ENCODE results near the gene NR5A1. TPM values are rescaled to one million over a fixed set of nuclear protein-coding genes. Genes with fewer than 3 reads are reported as not detected.

Gene NR5A1
- total RNA-seq, 1 experiment from 2014 or later: 0.09 TPM

DNA sequence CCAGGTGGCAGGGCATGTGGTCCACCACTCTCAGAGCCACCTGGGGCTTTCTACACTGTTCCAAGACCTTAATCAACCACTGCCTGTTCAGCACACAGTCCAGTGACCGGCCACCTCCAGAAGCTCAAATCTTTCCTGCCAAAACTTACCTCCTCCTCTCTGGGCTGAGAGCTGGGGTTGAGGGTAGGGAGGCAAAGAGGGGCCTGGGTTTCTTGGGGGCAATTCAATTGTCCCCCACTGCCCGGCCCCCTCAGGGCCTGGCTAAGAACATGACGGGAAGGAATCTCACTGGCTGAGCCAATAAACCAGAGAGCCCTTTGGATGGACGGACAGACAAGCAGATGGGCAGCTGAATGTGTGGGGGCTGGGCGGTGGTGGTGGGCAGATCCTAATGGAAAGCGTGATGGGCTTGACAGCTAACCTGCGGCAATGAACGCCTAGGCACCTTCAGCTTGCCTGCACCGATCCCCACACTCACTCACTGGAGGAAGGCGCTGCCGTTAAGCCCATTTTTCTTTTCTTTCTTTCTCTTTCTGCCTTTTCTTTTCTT, 5.4 kb downstream of the NR5A1 start:
- H3K9me3 ChIP-seq: no peaks in the 10 kb centered on the region
- intact Hi-C loops (cut with micrococcal nuclease; ENCODE audit: unreplicated experiment): no loop called here
- no peak for DNase-seq
- Mint-ChIP-seq H3K9me3 (ENCODE audit: unreplicated experiment) (no peaks in the 10 kb centered on the region), H3K27ac (ENCODE audit: unreplicated experiment) (no peak overlapping the region), H3K36me3 (ENCODE audit: insufficient read depth, unreplicated experiment) (peaks cover 4% of the 10 kb centered on the region), H3K4me3 (ENCODE audit: unreplicated experiment) (no peak overlapping the region), H3K27me3 (ENCODE audit: insufficient read depth, unreplicated experiment) (peaks cover 11% of the 10 kb centered on the region), H3K4me1 (ENCODE audit: low read depth, unreplicated experiment) (peaks cover 8% of the 10 kb centered on the region)
- no peaks in the 10 kb centered on the region; the same call in 1 of the 2 replicates for H3K27me3 ChIP-seq (replicated peaks; ENCODE audit: control insufficient read depth, insufficient read depth, low read length)
- H3K4me3 ChIP-seq (ENCODE audit: low read depth, low read length): no peak overlapping the region
- TF ChIP-seq CTCF (IDR thresholded peaks at IDR 0.05; ENCODE audit: insufficient read depth in 1 of 2, low read depth in 1 of 2, low read length in 1 of 2, severe bottlenecking in 1 of 2, unreplicated experiment in 1 of 2): no peak
- H3K4me1 ChIP-seq: no peaks in the 10 kb centered on the region
- no peaks in the 10 kb centered on the region for H3K36me3 ChIP-seq (ENCODE audit: control insufficient read depth, insufficient read depth, low read length)
- BruUV-seq (replicated peaks): no TSS peak
- CTCF ChIA-PET: interaction anchor here (0.9 kb wide), 1 partner anchor 35 kb away, joined by 3 read pairs; no protein-coding TSS in a partner anchor
- POLR2A ChIA-PET: no interaction called here

GRCh38 chr9:124500796-124501611, 6.2 kb downstream of the NR5A1 start:
- peaks cover 8% of the 10 kb centered on the region for H3K4me1 Mint-ChIP-seq (ENCODE audit: low read depth, unreplicated experiment)
- no peaks in the 10 kb centered on the region for H3K36me3 ChIP-seq (ENCODE audit: control insufficient read depth, insufficient read depth, low read length)
- no peaks in the 10 kb centered on the region; the same call in 1 of the 2 replicates for H3K27me3 ChIP-seq (replicated peaks; ENCODE audit: control insufficient read depth, insufficient read depth, low read length)
- no peak for DNase-seq
- TF ChIP-seq CTCF (IDR thresholded peaks at IDR 0.05; ENCODE audit: insufficient read depth in 1 of 2, low read depth in 1 of 2, low read length in 1 of 2, severe bottlenecking in 1 of 2, unreplicated experiment in 1 of 2): no peak
- ChIA-PET POLR2A (no interaction called here), CTCF (no interaction called here)
- intact Hi-C loops (cut with micrococcal nuclease; ENCODE audit: unreplicated experiment): no loop called here
- H3K9me3 Mint-ChIP-seq (ENCODE audit: unreplicated experiment): no peaks in the 10 kb centered on the region
- no peaks in the 10 kb centered on the region for H3K4me1 ChIP-seq
- H3K36me3 Mint-ChIP-seq (ENCODE audit: insufficient read depth, unreplicated experiment): no peaks in the 10 kb centered on the region
- H3K27ac Mint-ChIP-seq (ENCODE audit: unreplicated experiment): no peak overlapping the region
- no TSS peak for BruUV-seq (replicated peaks)
- H3K4me3 ChIP-seq (ENCODE audit: low read depth, low read length): no peak overlapping the region
- H3K4me3 Mint-ChIP-seq (ENCODE audit: unreplicated experiment): no peak overlapping the region
- H3K9me3 ChIP-seq: no peaks in the 10 kb centered on the region
- H3K27me3 Mint-ChIP-seq (ENCODE audit: insufficient read depth, unreplicated experiment): peaks cover 11% of the 10 kb centered on the region

GRCh38 chr9:124500028-124500795, 7.0 kb downstream of the NR5A1 start:
- H3K4me3 ChIP-seq (ENCODE audit: low read depth, low read length): no peak overlapping the region
- H3K27me3 Mint-ChIP-seq (ENCODE audit: insufficient read depth, unreplicated experiment): peaks cover 9% of the 10 kb centered on the region
- no peaks in the 10 kb centered on the region for H3K9me3 ChIP-seq
- ChIA-PET CTCF (no interaction called here), POLR2A (no interaction called here)
- no peaks in the 10 kb centered on the region; the same call in 1 of the 2 replicates for H3K27me3 ChIP-seq (replicated peaks; ENCODE audit: control insufficient read depth, insufficient read depth, low read length)
- no peaks in the 10 kb centered on the region for H3K36me3 Mint-ChIP-seq (ENCODE audit: insufficient read depth, unreplicated experiment)
- H3K4me3 Mint-ChIP-seq (ENCODE audit: unreplicated experiment): no peak overlapping the region
- H3K27ac Mint-ChIP-seq (ENCODE audit: unreplicated experiment): no peak overlapping the region
- H3K36me3 ChIP-seq (ENCODE audit: control insufficient read depth, insufficient read depth, low read length): no peaks in the 10 kb centered on the region
- intact Hi-C loops (cut with micrococcal nuclease; ENCODE audit: unreplicated experiment): no loop called here
- H3K9me3 Mint-ChIP-seq (ENCODE audit: unreplicated experiment): no peaks in the 10 kb centered on the region
- no peak for DNase-seq
- H3K4me1 ChIP-seq: no peaks in the 10 kb centered on the region
- TF ChIP-seq CTCF (IDR thresholded peaks at IDR 0.05; ENCODE audit: insufficient read depth in 1 of 2, low read depth in 1 of 2, low read length in 1 of 2, severe bottlenecking in 1 of 2, unreplicated experiment in 1 of 2): no peak
- H3K4me1 Mint-ChIP-seq (ENCODE audit: low read depth, unreplicated experiment): peaks cover 8% of the 10 kb centered on the region
- no TSS peak for BruUV-seq (replicated peaks)

Data from Caco-2 (cell line).